ENCODE results near the gene CCL27. TPM values are rescaled to one million over a fixed set of nuclear protein-coding genes. Genes with fewer than 3 reads are reported as not detected.
A peak's percentile ranks its signal among the peaks of the same experiment; 100 is the strongest.

Gene CCL27
- total and polyA plus RNA-seq, 2 donors (not counting 1 experiment from before 2014, with no cell fraction given): not detected

- no peak overlapping the region for H3K27ac Mint-ChIP-seq
- CTCF ChIA-PET: interaction anchor here (0.7 to 1.3 kb wide), 6 partner anchors 8 to 26 kb away, joined by 3 to 6 read pairs (median 4); partner anchors contain the start of genes RPP25L and SIGMAR1
Observed at GRCh38 chr9:34629491-34629808, 33.0 kb downstream of the CCL27 start.

More at GRCh38 chr9:34629491-34629808, 33.0 kb downstream of the CCL27 start:
- Histone ChIP-seq H3K27me3 (replicated peaks in 1 of 4; ENCODE audit: control extremely low read depth in 1 of 4, control insufficient read depth in 3 of 4, insufficient read depth in 4 of 4, low read length in 3 of 4) (peaks cover 0 to 61% (median 47%) of the 10 kb centered on the region in 4 experiments), H3K79me2 (ENCODE audit: control insufficient read depth, insufficient read depth, low read length) (peaks cover 5% of the 10 kb centered on the region), H3K36me3 (replicated peaks in 1 of 2; ENCODE audit: control extremely low read depth in 1 of 2, control insufficient read depth in 1 of 2, extremely low read depth in 1 of 2, insufficient read depth in 2 of 2, low read length in 1 of 2) (no peaks in the 10 kb centered on the region), H3K9ac (ENCODE audit: low read length) (peak overlapping the region; percentile 53), H2AFZ (ENCODE audit: insufficient read depth, low read depth, low read length, poor library complexity, severe bottlenecking) (peak overlapping the region; percentile 58), H3K4me2 (replicated peaks; ENCODE audit: low read depth, low read length, poor library complexity, severe bottlenecking) (peak overlapping the region; percentile 81), H3K27ac (ENCODE audit: low read length in 2 of 2) (no peak overlapping the region), H3K4me3 (ENCODE audit: control extremely low read depth in 1 of 5, extremely low read depth in 1 of 5, insufficient read depth in 1 of 5, low read depth in 2 of 5, low read length in 4 of 5) (peak overlapping the region in 2 of 5 experiments; percentile 18 to 57), H3K9me3 (ENCODE audit: control extremely low read depth in 1 of 3, control insufficient read depth in 2 of 3, insufficient read depth in 1 of 3, low read length in 2 of 3) (peaks cover 0 to 18% (median 0%) of the 10 kb centered on the region in 3 donors), H3K4me1 (ENCODE audit: control insufficient read depth in 2 of 2, insufficient read depth in 2 of 2, low read length in 2 of 2) (peaks cover 23 to 27% of the 10 kb centered on the region in 2 donors), H4K20me1 (ENCODE audit: control insufficient read depth, insufficient read depth, low read length, poor library complexity, severe bottlenecking) (peaks cover 13% of the 10 kb centered on the region)
- H3K27me3 Mint-ChIP-seq: peaks cover 50% of the 10 kb centered on the region
- ATAC-seq (ENCODE audit: low read depth) (no peak), DNase-seq (no peak)
- H3K4me1 Mint-ChIP-seq: peaks cover 17% of the 10 kb centered on the region
- POLR2A ChIA-PET: interaction anchor here (0.6 kb wide), 1 partner anchor 13 kb away, joined by 3 read pairs; no protein-coding TSS in a partner anchor
- H3K9me3 Mint-ChIP-seq (ENCODE audit: insufficient read depth): no peaks in the 10 kb centered on the region
- WGBS (ENCODE audit: insufficient coverage): 16% methylated on average over 4 of the region's 5 CpGs
- TF ChIP-seq CTCF (IDR thresholded peaks at IDR 0.05): no peak
- TF ChIP-seq EZH2 (IDR thresholded peaks at IDR 0.05; ENCODE audit: borderline replicate concordance, insufficient read depth, low read depth, low read length, poor library complexity, severe bottlenecking): no peak
- intact Hi-C loops (cut with micrococcal nuclease): loop anchor here (2.0 kb wide), 1 partner anchor 17 kb away; the partner anchor contains the start of gene RPP25L
- H3K4me3 Mint-ChIP-seq: peak overlapping the region; percentile 91

All from B cell (primary cell).